ENCODE measurements around the gene LPAR6.
"Not testable (repeated sequence)": the region's sequence is repeated elsewhere in the genome, so short reads cannot be mapped to it uniquely, and the experiment has no call there.

The LPAR6 gene

GRCh38 chr13:48412881-48413351, at the start of gene LPAR6:
Gene LPAR6, minus strand, starts transcription at chr13:48413113. Its CDS starts 690 bp downstream, at chr13:48412423.
- Histone ChIP-seq H3K4me1 (ENCODE audit: low read length) (peaks cover 3% of the 10 kb centered on the region; the same call in 1 of the 2 replicates), H3K9ac (ENCODE audit: low read length) (no peak within 1 kb of the TSS), H3K79me2 (ENCODE audit: low read length) (no peaks in the 10 kb centered on the region), H3K27me3 (ENCODE audit: low read depth, low read length) (no peaks in the 10 kb centered on the region), H4K20me1 (ENCODE audit: insufficient read depth, low read length) (no peaks in the 10 kb centered on the region), H2AFZ (ENCODE audit: low read depth, low read length) (no peak within 1 kb of the TSS), H3K36me3 (replicated peaks; ENCODE audit: low read depth, low read length) (peaks cover 26% of the 10 kb centered on the region), H3K9me3 (ENCODE audit: insufficient read depth, low read length) (no peaks in the 10 kb centered on the region), H3K4me3 (ENCODE audit: low read length) (no peak within 1 kb of the TSS), H3K4me2 (ENCODE audit: low read length) (no peak within 1 kb of the TSS), H3K27ac (ENCODE audit: low read length) (no peak within 1 kb of the TSS)
- TF ChIP-seq CTCF (IDR thresholded peaks at IDR 0.05; ENCODE audit: low read depth, low read length) (no peak), EZH2phosphoT487 (IDR thresholded peaks at IDR 0.05; ENCODE audit: low read depth) (no peak)

- Histone ChIP-seq H3K9ac (ENCODE audit: low read length) (no peak overlapping the region), H2AFZ (ENCODE audit: low read depth, low read length) (no peak overlapping the region), H3K4me1 (ENCODE audit: low read length) (no peaks in the 10 kb centered on the region), H3K27me3 (ENCODE audit: low read depth, low read length) (no peaks in the 10 kb centered on the region), H4K20me1 (ENCODE audit: insufficient read depth, low read length) (no peaks in the 10 kb centered on the region), H3K79me2 (ENCODE audit: low read length) (no peaks in the 10 kb centered on the region), H3K36me3 (replicated peaks; ENCODE audit: low read depth, low read length) (peaks cover 51% of the 10 kb centered on the region), H3K27ac (ENCODE audit: low read length) (no peak overlapping the region), H3K9me3 (ENCODE audit: insufficient read depth, low read length) (no peaks in the 10 kb centered on the region), H3K4me2 (ENCODE audit: low read length) (no peak overlapping the region), H3K4me3 (ENCODE audit: low read length) (no peak overlapping the region)
- TF ChIP-seq EZH2phosphoT487 (IDR thresholded peaks at IDR 0.05; ENCODE audit: low read depth): no peak
These were observed 44.8 kb upstream of the LPAR6 start for GRCh38 chr13:48457578-48458242.

GRCh38 chr13:48456546-48456945, 43.6 kb upstream of the LPAR6 start:
- Histone ChIP-seq H3K4me3 (ENCODE audit: low read length) (no peak overlapping the region), H3K27ac (ENCODE audit: low read length) (no peak overlapping the region), H2AFZ (ENCODE audit: low read depth, low read length) (no peak overlapping the region), H3K4me1 (ENCODE audit: low read length) (no peaks in the 10 kb centered on the region), H3K36me3 (replicated peaks; ENCODE audit: low read depth, low read length) (peaks cover 48% of the 10 kb centered on the region), H4K20me1 (ENCODE audit: insufficient read depth, low read length) (no peaks in the 10 kb centered on the region), H3K27me3 (ENCODE audit: low read depth, low read length) (no peaks in the 10 kb centered on the region), H3K9me3 (ENCODE audit: insufficient read depth, low read length) (no peaks in the 10 kb centered on the region), H3K79me2 (ENCODE audit: low read length) (peaks cover 1% of the 10 kb centered on the region; the same call in 1 of the 2 replicates), H3K4me2 (ENCODE audit: low read length) (no peak overlapping the region), H3K9ac (ENCODE audit: low read length) (no peak overlapping the region)
- TF ChIP-seq EZH2phosphoT487 (IDR thresholded peaks at IDR 0.05; ENCODE audit: low read depth) (no peak), CTCF (IDR thresholded peaks at IDR 0.05; ENCODE audit: low read depth, low read length) (no peak)

- H3K27me3 ChIP-seq (ENCODE audit: low read depth, low read length); H3K27ac ChIP-seq (ENCODE audit: low read length); H2AFZ ChIP-seq (ENCODE audit: low read depth, low read length); H4K20me1 ChIP-seq (ENCODE audit: insufficient read depth, low read length); H3K9me3 ChIP-seq (ENCODE audit: insufficient read depth, low read length); H3K9ac ChIP-seq (ENCODE audit: low read length); H3K4me1 ChIP-seq (ENCODE audit: low read length); H3K4me3 ChIP-seq (ENCODE audit: low read length); H3K4me2 ChIP-seq (ENCODE audit: low read length): not testable (repeated sequence)
- peaks cover 37% of the 10 kb centered on the region for H3K36me3 ChIP-seq (replicated peaks; ENCODE audit: low read depth, low read length)
- H3K79me2 ChIP-seq (ENCODE audit: low read length): peaks cover 10% of the 10 kb centered on the region; the same call in 1 of the 2 replicates
These were observed 38.3 kb upstream of the LPAR6 start for GRCh38 chr13:48451196-48451595.

GRCh38 chr13:48449656-48450055, 36.7 kb upstream of the LPAR6 start:
- Histone ChIP-seq H4K20me1 (ENCODE audit: insufficient read depth, low read length) (no peaks in the 10 kb centered on the region), H3K79me2 (ENCODE audit: low read length) (peaks cover 10% of the 10 kb centered on the region; the same call in 1 of the 2 replicates), H3K4me1 (ENCODE audit: low read length) (no peaks in the 10 kb centered on the region), H3K36me3 (replicated peaks; ENCODE audit: low read depth, low read length) (peaks cover 40% of the 10 kb centered on the region), H3K9me3 (ENCODE audit: insufficient read depth, low read length) (no peaks in the 10 kb centered on the region), H3K4me3 (ENCODE audit: low read length) (no peak overlapping the region), H3K4me2 (ENCODE audit: low read length) (no peak overlapping the region), H3K27me3 (ENCODE audit: low read depth, low read length) (no peaks in the 10 kb centered on the region), H2AFZ (ENCODE audit: low read depth, low read length) (no peak overlapping the region), H3K9ac (ENCODE audit: low read length) (no peak overlapping the region), H3K27ac (ENCODE audit: low read length) (no peak overlapping the region)
- TF ChIP-seq EZH2phosphoT487 (IDR thresholded peaks at IDR 0.05; ENCODE audit: low read depth) (no peak), CTCF (IDR thresholded peaks at IDR 0.05; ENCODE audit: low read depth, low read length) (no peak)

All from OCI-LY3 (cell line).